A549 (cell line): ENCODE data around the gene PPP1R1C. TPM values are rescaled to one million over a fixed set of nuclear protein-coding genes. Genes with fewer than 3 reads are reported as not detected.

Source experiments
- ATAC-seq, 2 experiments: fragments of 200-7000 bp in 1 of 2; fragments of >200 bp in 1 of 2; cut with Nextera tagmentation in 1 of 2; cut with Tn5 transposase in 1 of 2; 3 replicates each; pipeline versions ENCODE4 v1.8.0 to v1.9.1; 2018 to 2020; ENCODE audit warnings: mild to moderate bottlenecking in 1 of 2, moderate library complexity in 1 of 2
- CTCF ChIA-PET: fragments of 300-600 bp; sonication (Branson Sonifier 250); formaldehyde crosslinking; extraction: SDS; loops from one replicate; lab custom pipeline; 2021; ENCODE audit warnings: antibody characterized with exemption, inconsistent platforms; lab: Yijun Ruan, JAX
- POLR2A ChIA-PET: fragments of 350-600 bp; formaldehyde crosslinking; extraction: SDS; loops from one replicate; lab custom pipeline; 2021; ENCODE audit warnings: antibody characterized with exemption, inconsistent platforms; lab: Yijun Ruan, JAX
- DNase-seq, 2 experiments: peaks; one replicate each; pipeline versions ENCODE4 v3.0.0 to v3.0.0-alpha.2; 2011 to 2016; ENCODE audit warnings: low read depth in 1 of 2, low spot score in 1 of 2
- FAIRE-seq: peaks from 2 replicates; lab custom pipeline; 2011; peaks lifted over from hg19 to GRCh38; lab: Jason Lieb, UNC
- H3K27ac ChIP-seq, 2 experiments: fragments of >200 bp; sonication (Bioruptor Twin); formaldehyde crosslinking; 3 replicates each; pipeline ENCODE4 v1.5.1; 2016 to 2017
- H3K4me1 ChIP-seq: fragments of >200 bp; sonication (Bioruptor Twin); formaldehyde crosslinking; 3 replicates; pipeline ENCODE4 v1.6.1; 2016
- H3K4me2 ChIP-seq: fragments of >200 bp; sonication (Bioruptor Twin); formaldehyde crosslinking; 3 replicates; pipeline ENCODE4 v1.6.1; 2016
- H3K4me3 ChIP-seq: fragments of >200 bp; sonication (Bioruptor Twin); formaldehyde crosslinking; 3 replicates; pipeline ENCODE4 v1.5.1; 2016
- H3K9me3 ChIP-seq: fragments of >200 bp; sonication (Bioruptor Twin); formaldehyde crosslinking; 3 replicates; pipeline ENCODE4 v1.6.1; 2016
- CBX2 ChIP-seq: fragments of 200-600 bp; sonication (generic); IDR thresholded peaks from 2 replicates; pipeline ENCODE4 v1.6.1; 2016; ENCODE audit warnings: low read depth, mild to moderate bottlenecking, borderline replicate concordance
- CEBPB ChIP-seq, 2 experiments: fragments of >200 bp in 1 of 2; sonication (Bioruptor Twin) in 1 of 2; formaldehyde crosslinking in 1 of 2; IDR thresholded peaks; 2 replicates each; pipeline ENCODE4 v1.6.1; 2012 to 2016
- EP300 ChIP-seq, 2 experiments: fragments of >200 bp; sonication (Bioruptor Twin); formaldehyde crosslinking; IDR thresholded peaks; 2 replicates in 1 of 2; 3 replicates in 1 of 2; pipeline ENCODE4 v1.6.1; 2016 to 2017
- HEYL ChIP-seq: fragments of 250-450 bp; sonication (Bioruptor Pico); IDR thresholded peaks from 2 replicates; pipeline ENCODE4 v1.8.0; 2021; ENCODE audit warnings: mild to moderate bottlenecking, moderate library complexity
- HOXB13 ChIP-seq: fragments of 250-450 bp; sonication (Bioruptor Pico); IDR thresholded peaks from 2 replicates; pipeline ENCODE4 v1.5.0; 2020; ENCODE audit warnings: low read depth, mild to moderate bottlenecking, moderate library complexity
- HOXB5 ChIP-seq: fragments of 250-450 bp; sonication (Bioruptor Pico); IDR thresholded peaks from 2 replicates; pipeline ENCODE4 v1.5.0; 2020; ENCODE audit warnings: mild to moderate bottlenecking, moderate library complexity
- JUN ChIP-seq, 2 experiments: fragments of >200 bp; sonication (Bioruptor Twin); formaldehyde crosslinking; IDR thresholded peaks; 2 replicates in 1 of 2; 3 replicates in 1 of 2; pipeline ENCODE4 v1.6.1; 2016 to 2017
- KDM1A ChIP-seq: fragments of 200-600 bp; sonication (generic); IDR thresholded peaks from 2 replicates; pipeline ENCODE4 v1.6.1; 2016; ENCODE audit warnings: low read depth, mild to moderate bottlenecking
- KDM5A ChIP-seq: fragments of 200-600 bp; sonication (generic); IDR thresholded peaks from 2 replicates; pipeline ENCODE4 v1.6.1; 2016; ENCODE audit warnings: antibody characterized with exemption, mild to moderate bottlenecking
- NPAS2 ChIP-seq: fragments of 250-450 bp; sonication (Bioruptor Pico); IDR thresholded peaks from 2 replicates; pipeline ENCODE4 v1.8.0; 2022; ENCODE audit warnings: mild to moderate bottlenecking, moderate library complexity, borderline replicate concordance
- NR3C1 ChIP-seq: fragments of >200 bp; sonication (Bioruptor Twin); formaldehyde crosslinking; IDR thresholded peaks from 3 replicates; pipeline ENCODE4 v1.6.1; 2017
- PHF8 ChIP-seq: fragments of 200-600 bp; sonication (generic); IDR thresholded peaks from 2 replicates; pipeline ENCODE4 v1.6.1; 2016; ENCODE audit warnings: low read depth, mild to moderate bottlenecking, antibody characterized with exemption, moderate library complexity, borderline replicate concordance
- POLR2AphosphoS2 ChIP-seq: conservative IDR thresholded peaks from 2 replicates; pipeline ENCODE4 v1.6.1; 2012; ENCODE audit warnings: low read length, improper control_type of control experiment, inconsistent platforms
- RAD21 ChIP-seq, 2 experiments: fragments of >200 bp in 1 of 2; sonication (Bioruptor Twin) in 1 of 2; formaldehyde crosslinking in 1 of 2; IDR thresholded peaks in 1 of 2; conservative IDR thresholded peaks in 1 of 2; 2 replicates in 1 of 2; 3 replicates in 1 of 2; pipeline ENCODE4 v1.6.1; 2012 to 2018; ENCODE audit warnings: inconsistent platforms in 1 of 2
- RCOR1 ChIP-seq: fragments of 150-350 bp; IDR thresholded peaks from 2 replicates; pipeline ENCODE4 v1.6.1; 2014; ENCODE audit warnings: antibody characterized with exemption, low read length, low read depth
- RNF2 ChIP-seq: fragments of 200-600 bp; sonication (generic); IDR thresholded peaks from 2 replicates; pipeline ENCODE4 v1.6.1; 2016; ENCODE audit warnings: low read depth, mild to moderate bottlenecking, antibody characterized with exemption, moderate library complexity, borderline replicate concordance
- SMC3 ChIP-seq: fragments of >200 bp; sonication (Bioruptor Twin); formaldehyde crosslinking; IDR thresholded peaks from 3 replicates; pipeline ENCODE4 v1.6.1; 2018; ENCODE audit warnings: inconsistent platforms
- SREBF2 ChIP-seq: fragments of 450-650 bp; IDR thresholded peaks from 2 replicates; pipeline ENCODE4 v1.6.1; 2014; ENCODE audit warnings: mild to moderate bottlenecking, moderate library complexity
- TFCP2L1 ChIP-seq: fragments of 250-450 bp; sonication (Bioruptor Pico); IDR thresholded peaks from 2 replicates; pipeline ENCODE4 v1.5.0; 2021; ENCODE audit warnings: mild to moderate bottlenecking
- TP53 ChIP-seq: fragments of 250-450 bp; sonication (Bioruptor Pico); IDR thresholded peaks from 2 replicates; pipeline ENCODE4 v1.5.0; 2021; ENCODE audit warnings: mild to moderate bottlenecking, moderate library complexity
- WGBS: methylation state at CpG from one replicate; pipeline ENCODE4 v1.1.6; 2017; ENCODE audit errors: missing lambda C conversion rate; 5-methylcytosine and 5-hydroxymethylcytosine counted together
- polyA plus RNA-seq, 4 experiments: library from polyadenylated mRNA; depleted of rRNA in 3 of 4; stranded (reverse); fragments of >200 nt; fragmentation: RNase III in 1 of 4; extraction: RNeasy Plus Mini Kit Qiagen cat#74134 plus additional on column Dnase treatment in 1 of 4; gene quantifications; 2 replicates in 3 of 4; 3 replicates in 1 of 4; pipeline ENCODE4 v1.2.3, GENCODE V29; 2011 to 2017
- TF ChIP-seq, protein P1 (sequence below): fragments of >200 bp; sonication (Bioruptor Twin); formaldehyde crosslinking; IDR thresholded peaks from 2 replicates; pipeline ENCODE4 v1.6.1; 2016
- TF ChIP-seq, protein P2 (sequence below): fragments of 200-600 bp; sonication (generic); IDR thresholded peaks from 2 replicates; pipeline ENCODE4 v1.6.1; 2016; ENCODE audit warnings: antibody characterized with exemption, mild to moderate bottlenecking, moderate library complexity
- TF ChIP-seq, protein P3 (sequence below): fragments of 150-350 bp; IDR thresholded peaks from 2 replicates; pipeline ENCODE4 v1.6.1; 2014; ENCODE audit warnings: low read depth, mild to moderate bottlenecking, low read length
- TF ChIP-seq, protein P4 (sequence below): fragments of 450-650 bp; IDR thresholded peaks from 2 replicates; pipeline ENCODE4 v1.6.1; 2014; ENCODE audit warnings: antibody characterized with exemption

The PPP1R1C gene
- polyA plus RNA-seq, 2 of the 4 experiments (the other 2 are of a cell fraction): 0.81 to 2.7 TPM

DNA sequence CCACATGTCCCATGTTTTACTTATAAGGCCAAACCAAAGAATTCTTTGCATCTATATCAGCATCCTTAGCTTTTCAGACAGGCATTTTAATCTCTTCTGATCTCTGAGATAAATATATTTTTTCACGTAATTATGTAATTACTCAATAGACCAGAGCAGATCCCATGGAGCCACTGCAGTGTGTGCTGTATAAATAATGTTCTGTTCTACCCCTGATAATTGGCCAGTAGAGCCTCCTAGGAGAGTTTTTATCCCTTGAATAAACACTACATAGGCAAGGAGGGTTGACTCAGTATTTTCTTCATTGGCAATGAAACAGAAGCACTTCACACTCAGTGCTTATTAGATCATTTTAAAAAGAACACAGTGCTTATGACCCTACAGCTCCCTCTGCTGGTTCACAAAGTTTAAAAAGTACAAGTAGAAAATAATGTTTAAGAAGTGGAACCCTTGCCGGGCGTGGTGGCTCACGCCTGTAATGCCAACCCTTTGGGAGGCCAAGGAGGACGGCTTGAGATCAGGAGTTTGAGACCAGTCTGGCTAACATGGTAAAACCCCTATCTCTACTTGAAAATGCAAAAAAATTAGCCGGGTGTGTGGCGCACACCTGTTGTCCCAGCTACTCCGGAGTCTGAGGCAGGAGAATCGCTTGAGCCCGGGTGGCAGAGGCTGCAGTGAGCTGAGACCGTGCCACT lies 91.9 kb downstream of the PPP1R1C start (continued):
- TF ChIP-seq, protein P1, sequence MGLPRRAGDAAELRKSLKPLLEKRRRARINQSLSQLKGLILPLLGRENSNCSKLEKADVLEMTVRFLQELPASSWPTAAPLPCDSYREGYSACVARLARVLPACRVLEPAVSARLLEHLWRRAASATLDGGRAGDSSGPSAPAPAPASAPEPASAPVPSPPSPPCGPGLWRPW: no peak
- peak; percentile 80 to 87 for TF ChIP-seq RAD21 (conservative IDR thresholded peaks at IDR 0.05 in 1 of 2, IDR thresholded peaks at IDR 0.05 in 1 of 2)
- TF ChIP-seq HOXB13 (CRISPR knock-in tag): no peak
- no peak for TF ChIP-seq KDM1A
- no peak for TF ChIP-seq KDM5A
- TF ChIP-seq, protein P2, sequence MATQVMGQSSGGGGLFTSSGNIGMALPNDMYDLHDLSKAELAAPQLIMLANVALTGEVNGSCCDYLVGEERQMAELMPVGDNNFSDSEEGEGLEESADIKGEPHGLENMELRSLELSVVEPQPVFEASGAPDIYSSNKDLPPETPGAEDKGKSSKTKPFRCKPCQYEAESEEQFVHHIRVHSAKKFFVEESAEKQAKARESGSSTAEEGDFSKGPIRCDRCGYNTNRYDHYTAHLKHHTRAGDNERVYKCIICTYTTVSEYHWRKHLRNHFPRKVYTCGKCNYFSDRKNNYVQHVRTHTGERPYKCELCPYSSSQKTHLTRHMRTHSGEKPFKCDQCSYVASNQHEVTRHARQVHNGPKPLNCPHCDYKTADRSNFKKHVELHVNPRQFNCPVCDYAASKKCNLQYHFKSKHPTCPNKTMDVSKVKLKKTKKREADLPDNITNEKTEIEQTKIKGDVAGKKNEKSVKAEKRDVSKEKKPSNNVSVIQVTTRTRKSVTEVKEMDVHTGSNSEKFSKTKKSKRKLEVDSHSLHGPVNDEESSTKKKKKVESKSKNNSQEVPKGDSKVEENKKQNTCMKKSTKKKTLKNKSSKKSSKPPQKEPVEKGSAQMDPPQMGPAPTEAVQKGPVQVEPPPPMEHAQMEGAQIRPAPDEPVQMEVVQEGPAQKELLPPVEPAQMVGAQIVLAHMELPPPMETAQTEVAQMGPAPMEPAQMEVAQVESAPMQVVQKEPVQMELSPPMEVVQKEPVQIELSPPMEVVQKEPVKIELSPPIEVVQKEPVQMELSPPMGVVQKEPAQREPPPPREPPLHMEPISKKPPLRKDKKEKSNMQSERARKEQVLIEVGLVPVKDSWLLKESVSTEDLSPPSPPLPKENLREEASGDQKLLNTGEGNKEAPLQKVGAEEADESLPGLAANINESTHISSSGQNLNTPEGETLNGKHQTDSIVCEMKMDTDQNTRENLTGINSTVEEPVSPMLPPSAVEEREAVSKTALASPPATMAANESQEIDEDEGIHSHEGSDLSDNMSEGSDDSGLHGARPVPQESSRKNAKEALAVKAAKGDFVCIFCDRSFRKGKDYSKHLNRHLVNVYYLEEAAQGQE: no peak
- no peak for TF ChIP-seq PHF8
- TF ChIP-seq RNF2: no peak

DNA sequence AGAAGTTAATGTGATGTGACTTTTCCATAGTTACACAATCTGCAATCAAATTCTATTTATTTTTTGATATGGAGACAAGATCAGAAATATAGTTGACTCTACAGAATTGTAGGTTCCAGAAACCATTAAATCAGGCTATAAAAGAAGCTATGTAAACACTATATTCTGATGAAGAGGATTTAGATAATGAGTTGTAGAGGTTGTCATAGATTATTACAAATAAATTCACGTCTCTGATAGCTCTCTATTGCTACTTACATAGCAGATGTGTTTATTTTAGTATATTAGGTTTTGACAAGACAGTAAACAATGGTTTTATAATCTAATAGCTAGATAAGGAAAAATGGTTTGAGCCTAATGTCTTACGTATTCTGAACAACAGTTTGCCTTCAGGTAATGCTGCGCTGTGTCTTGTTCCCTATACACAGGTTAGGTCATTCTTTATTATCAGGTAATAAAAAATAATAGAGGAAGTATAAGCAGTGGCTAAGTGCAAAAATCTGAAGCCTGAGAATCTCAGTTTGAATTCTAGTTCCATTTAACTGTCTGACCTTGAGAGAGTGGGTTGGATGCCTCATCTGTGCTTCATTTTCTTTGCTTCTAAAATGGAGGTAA lies 93.4 kb downstream of the PPP1R1C start:
- ATAC-seq: no peak
- POLR2A ChIA-PET: no interaction called here
- Histone ChIP-seq H3K4me1 (peaks cover 9% of the 10 kb centered on the region), H3K4me2 (no peak overlapping the region), H3K27ac (no peak overlapping the region), H3K4me3 (no peak overlapping the region), H3K9me3 (no peaks in the 10 kb centered on the region; the same call in 2 of the 3 replicates)
- FAIRE-seq: no peak
- WGBS: 64% methylated on average over 3 of the region's 3 CpGs
- DNase-seq: no peak
- CTCF ChIA-PET: interaction anchor here (0.8 to 3.3 kb wide), 7 partner anchors 8 to 510 kb away, joined by 3 to 23 read pairs (median 4); no protein-coding TSS in a partner anchor
- TF ChIP-seq SREBF2 (no peak), HOXB5 (CRISPR knock-in tag) (no peak)

DNA sequence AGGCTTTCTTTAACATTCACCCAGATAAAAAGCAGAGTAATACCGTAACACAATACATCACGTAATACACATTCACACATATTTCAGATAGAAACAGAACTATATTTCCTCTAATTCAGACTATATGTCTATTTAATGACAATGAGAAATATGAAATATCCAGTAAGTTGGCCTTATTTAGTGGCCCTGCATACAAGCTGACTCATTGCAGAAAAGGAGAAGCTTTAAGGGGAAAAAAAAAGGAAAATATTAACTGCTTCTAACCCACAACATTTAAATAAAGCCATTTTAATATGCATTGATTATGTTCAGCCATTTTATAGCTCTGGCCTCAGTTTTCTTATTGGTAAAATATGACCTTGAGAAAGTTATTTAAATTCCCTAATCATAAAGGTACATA lies 94.8 kb downstream of the PPP1R1C start:
- ATAC-seq: no peak
- POLR2A ChIA-PET: no interaction called here
- no peak for FAIRE-seq
- Histone ChIP-seq H3K9me3 (peaks cover 3% of the 10 kb centered on the region; the same call in 1 of the 3 replicates), H3K4me3 (no peak overlapping the region), H3K4me2 (no peak overlapping the region), H3K27ac (no peak overlapping the region), H3K4me1 (peaks cover 9% of the 10 kb centered on the region)
- WGBS: 89% methylated on average over 2 of the region's 2 CpGs
- DNase-seq: no peak
- CTCF ChIA-PET: interaction anchor here (1.1 kb wide), 1 partner anchor 316 kb away, joined by 3 read pairs; no protein-coding TSS in a partner anchor
- TF ChIP-seq JUN (IDR thresholded peaks at IDR 0.05) (no peak), TP53 (CRISPR knock-in tag) (no peak), SREBF2 (no peak), KDM1A (no peak), RCOR1 (no peak), TFCP2L1 (CRISPR knock-in tag) (no peak), CEBPB (IDR thresholded peaks at IDR 0.05) (no peak), SMC3 (no peak), NPAS2 (CRISPR knock-in tag) (no peak), POLR2AphosphoS2 (no peak), CBX2 (no peak), EP300 (IDR thresholded peaks at IDR 0.05) (no peak), HEYL (CRISPR knock-in tag) (no peak), NR3C1 (no peak)
- TF ChIP-seq, protein P3, sequence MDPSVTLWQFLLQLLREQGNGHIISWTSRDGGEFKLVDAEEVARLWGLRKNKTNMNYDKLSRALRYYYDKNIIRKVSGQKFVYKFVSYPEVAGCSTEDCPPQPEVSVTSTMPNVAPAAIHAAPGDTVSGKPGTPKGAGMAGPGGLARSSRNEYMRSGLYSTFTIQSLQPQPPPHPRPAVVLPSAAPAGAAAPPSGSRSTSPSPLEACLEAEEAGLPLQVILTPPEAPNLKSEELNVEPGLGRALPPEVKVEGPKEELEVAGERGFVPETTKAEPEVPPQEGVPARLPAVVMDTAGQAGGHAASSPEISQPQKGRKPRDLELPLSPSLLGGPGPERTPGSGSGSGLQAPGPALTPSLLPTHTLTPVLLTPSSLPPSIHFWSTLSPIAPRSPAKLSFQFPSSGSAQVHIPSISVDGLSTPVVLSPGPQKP: no peak
- TF ChIP-seq, protein P4, sequence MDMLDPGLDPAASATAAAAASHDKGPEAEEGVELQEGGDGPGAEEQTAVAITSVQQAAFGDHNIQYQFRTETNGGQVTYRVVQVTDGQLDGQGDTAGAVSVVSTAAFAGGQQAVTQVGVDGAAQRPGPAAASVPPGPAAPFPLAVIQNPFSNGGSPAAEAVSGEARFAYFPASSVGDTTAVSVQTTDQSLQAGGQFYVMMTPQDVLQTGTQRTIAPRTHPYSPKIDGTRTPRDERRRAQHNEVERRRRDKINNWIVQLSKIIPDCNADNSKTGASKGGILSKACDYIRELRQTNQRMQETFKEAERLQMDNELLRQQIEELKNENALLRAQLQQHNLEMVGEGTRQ: no peak
- TF ChIP-seq, protein P2: no peak
